ENCODE results near the gene CCL23.

Gene CCL23

GRCh38 chr17:35968520-35969054 is 49.2 kb downstream of the CCL23 start:
- no peak for DNase-seq

GRCh38 chr17:35965272-35965671 is 52.5 kb downstream of the CCL23 start:
- DNase-seq = no peak

GRCh38 chr17:35963663-35964062 is 54.1 kb downstream of the CCL23 start:
- no peak for DNase-seq
